ENCODE data around the gene SIGLEC12.

The SIGLEC12 gene

DNA sequence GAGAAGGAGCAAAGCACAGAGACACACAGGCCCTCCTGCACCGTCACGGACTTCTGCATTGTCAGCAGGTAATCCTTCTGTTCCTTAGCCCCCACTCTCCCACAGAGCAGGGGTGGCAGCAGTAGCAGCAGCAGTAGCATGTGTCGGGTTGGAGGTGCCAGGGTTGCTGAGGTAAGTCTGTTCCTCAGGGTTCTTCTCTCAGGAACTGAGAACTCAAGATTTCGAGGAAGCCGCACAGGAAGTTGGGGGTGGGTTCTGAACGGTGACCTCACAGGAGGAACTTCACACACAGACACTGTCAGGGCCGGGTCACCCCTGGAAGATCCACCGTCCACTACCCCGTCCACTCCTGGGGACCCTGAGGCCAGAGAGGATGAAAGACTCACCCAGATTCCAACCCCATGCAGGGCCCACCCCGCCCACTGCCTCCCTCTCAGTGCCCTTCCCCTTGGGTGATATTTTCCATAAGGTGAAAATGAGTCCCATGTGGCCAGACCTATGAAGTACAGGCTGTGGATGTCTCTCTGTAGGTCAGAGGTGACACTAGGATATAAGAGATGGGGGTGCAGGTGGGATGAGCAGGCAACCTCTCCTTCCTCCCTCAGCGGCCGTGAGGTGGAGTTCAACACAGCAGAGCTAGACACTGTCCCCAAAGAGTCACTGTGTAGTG lies at the start of gene SIGLEC12:
TSS of gene SIGLEC12 (minus strand) at position 207 of the 670 bp plus-strand sequence. CDS start at position 140, 67 bp downstream.
- H3K4me3 ChIP-seq (ENCODE audit: low read depth in 1 of 2, low read length in 2 of 2) = no peak within 1 kb of the TSS
- ATAC-seq (ENCODE audit: insufficient read depth, low read depth) = no peak
- H3K9me3 ChIP-seq (ENCODE audit: insufficient read depth, low read length, severe bottlenecking) = no peaks in the 10 kb centered on the region
- DNase-seq = peak; percentile 6
- H2AFZ ChIP-seq (ENCODE audit: low read depth, low read length) = no peak within 1 kb of the TSS
- H3K36me3 ChIP-seq (ENCODE audit: insufficient read depth, low read length) = no peaks in the 10 kb centered on the region
- H3K4me2 ChIP-seq (ENCODE audit: insufficient read depth, low read length) = no peak within 1 kb of the TSS
- no peak within 1 kb of the TSS for H3K9ac ChIP-seq (ENCODE audit: low read depth, low read length)
- no peaks in the 10 kb centered on the region for H3K27me3 ChIP-seq (ENCODE audit: insufficient read depth, low read length, poor library complexity)
- no peak within 1 kb of the TSS for H3K27ac ChIP-seq (ENCODE audit: low read length)
- no peaks in the 10 kb centered on the region for H4K20me1 ChIP-seq (ENCODE audit: insufficient read depth, low read length)
- H3K4me1 ChIP-seq (ENCODE audit: insufficient read depth, low read length) = no peaks in the 10 kb centered on the region
- TF ChIP-seq CTCF (IDR thresholded peaks at IDR 0.05; ENCODE audit: borderline replicate concordance, extremely low read depth, low read length, poor library complexity, severe bottlenecking) = no peak
- no peak for TF ChIP-seq EZH2 (IDR thresholded peaks at IDR 0.05; ENCODE audit: borderline replicate concordance, low read depth, low read length, severe bottlenecking)
- no peaks in the 10 kb centered on the region for H3K79me2 ChIP-seq (ENCODE audit: insufficient read depth, low read length)

GRCh38 chr19:51550848-51551672 lies 49.5 kb upstream of the SIGLEC12 start:
- no peaks in the 10 kb centered on the region for H3K79me2 ChIP-seq (ENCODE audit: insufficient read depth, low read length)
- ATAC-seq (ENCODE audit: insufficient read depth, low read depth) = no peak
- peaks cover 23% of the 10 kb centered on the region for H3K27me3 ChIP-seq (ENCODE audit: insufficient read depth, low read length, poor library complexity)
- TF ChIP-seq EZH2 (IDR thresholded peaks at IDR 0.05; ENCODE audit: borderline replicate concordance, low read depth, low read length, severe bottlenecking) = no peak
- no peak for TF ChIP-seq CTCF (IDR thresholded peaks at IDR 0.05; ENCODE audit: borderline replicate concordance, extremely low read depth, low read length, poor library complexity, severe bottlenecking)
- no peak overlapping the region for H3K9ac ChIP-seq (ENCODE audit: low read depth, low read length)
- no peak for DNase-seq
- H3K36me3 ChIP-seq (ENCODE audit: insufficient read depth, low read length) = no peaks in the 10 kb centered on the region
- H4K20me1 ChIP-seq (ENCODE audit: insufficient read depth, low read length) = peaks cover 4% of the 10 kb centered on the region
- H3K9me3 ChIP-seq (ENCODE audit: insufficient read depth, low read length, severe bottlenecking) = no peaks in the 10 kb centered on the region
- H3K27ac ChIP-seq (ENCODE audit: low read length) = no peak overlapping the region
- no peak overlapping the region for H3K4me2 ChIP-seq (ENCODE audit: insufficient read depth, low read length)
- no peak overlapping the region for H3K4me3 ChIP-seq (ENCODE audit: low read depth in 1 of 2, low read length in 2 of 2)
- H2AFZ ChIP-seq (ENCODE audit: low read depth, low read length) = no peak overlapping the region
- no peaks in the 10 kb centered on the region for H3K4me1 ChIP-seq (ENCODE audit: insufficient read depth, low read length)

DNA sequence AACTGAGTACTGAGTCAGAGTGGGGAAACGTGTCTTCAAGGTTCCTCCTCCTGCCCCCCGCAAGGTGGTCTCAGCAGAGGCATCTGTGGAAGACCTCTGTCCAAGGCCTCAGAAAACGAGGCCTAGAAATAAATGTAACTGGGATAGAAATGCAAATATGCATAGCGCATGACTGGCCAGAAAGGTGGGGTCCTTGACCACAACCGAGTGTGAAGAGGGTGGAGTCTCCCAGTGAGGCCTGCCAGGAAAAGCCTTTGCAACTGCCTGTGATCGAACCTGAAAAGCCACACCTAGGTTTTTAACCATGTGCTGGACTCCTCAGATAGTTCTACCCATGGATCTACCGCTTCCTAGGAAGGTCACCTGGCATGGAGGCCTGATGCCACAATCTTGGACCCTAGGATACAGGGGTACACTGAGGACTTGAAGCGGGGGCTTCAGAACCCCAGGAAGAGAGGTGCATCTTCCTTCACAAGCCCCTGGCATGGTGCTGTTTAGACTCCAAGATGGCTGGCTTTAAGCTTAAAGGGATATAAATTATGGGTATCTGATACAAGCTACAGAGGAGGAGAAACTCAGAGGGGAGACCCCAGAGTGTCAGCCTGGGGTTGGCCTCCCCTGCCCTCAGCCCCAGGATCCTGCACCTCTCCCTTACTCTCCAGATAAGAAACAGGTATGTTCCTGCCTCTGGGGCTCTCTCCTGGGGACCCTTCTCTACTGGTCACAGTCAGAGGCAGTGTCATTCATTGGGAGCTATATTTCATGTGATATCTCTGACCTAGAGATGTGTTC lies 48.1 kb upstream of the SIGLEC12 start:
- ATAC-seq (ENCODE audit: insufficient read depth, low read depth) (no peak), DNase-seq (no peak)
- no peaks in the 10 kb centered on the region for H3K79me2 ChIP-seq (ENCODE audit: insufficient read depth, low read length)
- no peaks in the 10 kb centered on the region for H3K4me1 ChIP-seq (ENCODE audit: insufficient read depth, low read length)
- TF ChIP-seq EZH2 (IDR thresholded peaks at IDR 0.05; ENCODE audit: borderline replicate concordance, low read depth, low read length, severe bottlenecking) (no peak), CTCF (IDR thresholded peaks at IDR 0.05; ENCODE audit: borderline replicate concordance, extremely low read depth, low read length, poor library complexity, severe bottlenecking) (no peak)
- no peaks in the 10 kb centered on the region for H3K9me3 ChIP-seq (ENCODE audit: insufficient read depth, low read length, severe bottlenecking)
- peaks cover 23% of the 10 kb centered on the region for H3K27me3 ChIP-seq (ENCODE audit: insufficient read depth, low read length, poor library complexity)
- no peak overlapping the region for H3K9ac ChIP-seq (ENCODE audit: low read depth, low read length)
- H2AFZ ChIP-seq (ENCODE audit: low read depth, low read length) = no peak overlapping the region
- no peak overlapping the region for H3K4me3 ChIP-seq (ENCODE audit: low read depth in 1 of 2, low read length in 2 of 2)
- no peaks in the 10 kb centered on the region for H3K36me3 ChIP-seq (ENCODE audit: insufficient read depth, low read length)
- no peak overlapping the region for H3K27ac ChIP-seq (ENCODE audit: low read length)
- H4K20me1 ChIP-seq (ENCODE audit: insufficient read depth, low read length) = peaks cover 4% of the 10 kb centered on the region
- H3K4me2 ChIP-seq (ENCODE audit: insufficient read depth, low read length) = no peak overlapping the region
